ENCODE data around the gene TRMT1. TPM values are rescaled to one million over a fixed set of nuclear protein-coding genes. Genes with fewer than 3 reads are reported as not detected.

TRMT1 gene
- polyA plus RNA-seq, 3 donors = 14.5 to 94.7 (median 14.5) TPM

- no peaks in the 10 kb centered on the region for H4K20me1 ChIP-seq (ENCODE audit: insufficient read depth, low read length)
- Mint-ChIP-seq H3K27ac (no peak overlapping the region), H3K9me3 (peaks cover 0 to 4% (median 0%) of the 10 kb centered on the region in 7 donors), H3K4me1 (peaks cover 14% of the 10 kb centered on the region), H3K4me3 (no peak overlapping the region), H3K27me3 (ENCODE audit: low read depth in 3 of 3) (peaks cover 18 to 28% (median 26%) of the 10 kb centered on the region in 3 donors), H3K36me3 (no peaks in the 10 kb centered on the region)
- no peak overlapping the region for H3K9ac ChIP-seq (ENCODE audit: insufficient read depth, low read length, poor library complexity, severe bottlenecking)
- H3K27ac ChIP-seq (ENCODE audit: low read depth in 1 of 2, low read length in 2 of 2) = no peak overlapping the region
- H3K79me2 ChIP-seq (ENCODE audit: insufficient read depth, low read length) = no peaks in the 10 kb centered on the region
- no peak for DNase-seq
- WGBS (ENCODE audit: insufficient coverage) = 100% methylated on average over 1 of the region's 2 CpGs
- H3K9me3 ChIP-seq (replicated peaks in 1 of 2; ENCODE audit: control insufficient read depth in 1 of 2, insufficient read depth in 1 of 2, low read length in 2 of 2) = no peaks in the 10 kb centered on the region
- H3K27me3 ChIP-seq (ENCODE audit: control insufficient read depth in 2 of 2, insufficient read depth in 2 of 2, low read length in 2 of 2) = peaks cover 0 to 12% of the 10 kb centered on the region in 2 donors
- TF ChIP-seq CTCF (IDR thresholded peaks at IDR 0.05) = no peak
- intact Hi-C loops (cut with micrococcal nuclease) = no loop called here
- no peaks in the 10 kb centered on the region for H3K36me3 ChIP-seq (replicated peaks in 1 of 2; ENCODE audit: control insufficient read depth in 1 of 2, insufficient read depth in 2 of 2, low read length in 2 of 2)
- no peak overlapping the region for H3K4me2 ChIP-seq (replicated peaks; ENCODE audit: extremely low read depth, low read length, poor library complexity, severe bottlenecking)
- H2AFZ ChIP-seq (ENCODE audit: insufficient read depth, low read depth, low read length, poor library complexity, severe bottlenecking) = no peak overlapping the region
- peaks cover 13 to 16% of the 10 kb centered on the region in 2 donors for H3K4me1 ChIP-seq (ENCODE audit: control insufficient read depth in 1 of 2, insufficient read depth in 2 of 2, low read length in 2 of 2)
- H3K4me3 ChIP-seq (replicated peaks in 1 of 3; ENCODE audit: low read depth in 2 of 3, low read length in 3 of 3) = no peak overlapping the region
These were observed 58.8 kb downstream of the TRMT1 start for GRCh38 chr19:13057744-13058143.

- Histone ChIP-seq H3K9ac (ENCODE audit: insufficient read depth, low read length, poor library complexity, severe bottlenecking) (no peak overlapping the region), H3K27ac (ENCODE audit: low read depth in 1 of 2, low read length in 2 of 2) (no peak overlapping the region), H3K4me3 (replicated peaks in 1 of 3; ENCODE audit: low read depth in 2 of 3, low read length in 3 of 3) (no peak overlapping the region), H3K36me3 (replicated peaks in 1 of 2; ENCODE audit: control insufficient read depth in 1 of 2, insufficient read depth in 2 of 2, low read length in 2 of 2) (no peaks in the 10 kb centered on the region), H3K4me2 (replicated peaks; ENCODE audit: extremely low read depth, low read length, poor library complexity, severe bottlenecking) (no peak overlapping the region), H3K4me1 (ENCODE audit: control insufficient read depth in 1 of 2, insufficient read depth in 2 of 2, low read length in 2 of 2) (peaks cover 13 to 16% of the 10 kb centered on the region in 2 donors), H3K27me3 (ENCODE audit: control insufficient read depth in 2 of 2, insufficient read depth in 2 of 2, low read length in 2 of 2) (peaks cover 0 to 11% of the 10 kb centered on the region in 2 donors), H3K9me3 (replicated peaks in 1 of 2; ENCODE audit: control insufficient read depth in 1 of 2, insufficient read depth in 1 of 2, low read length in 2 of 2) (no peaks in the 10 kb centered on the region), H4K20me1 (ENCODE audit: insufficient read depth, low read length) (peaks cover 4% of the 10 kb centered on the region), H3K79me2 (ENCODE audit: insufficient read depth, low read length) (no peaks in the 10 kb centered on the region), H2AFZ (ENCODE audit: insufficient read depth, low read depth, low read length, poor library complexity, severe bottlenecking) (no peak overlapping the region)
- Mint-ChIP-seq H3K4me3 (no peak overlapping the region), H3K36me3 (no peaks in the 10 kb centered on the region), H3K27ac (no peak overlapping the region), H3K27me3 (ENCODE audit: low read depth in 3 of 3) (peaks cover 21 to 32% (median 27%) of the 10 kb centered on the region in 3 donors), H3K9me3 (peaks cover 0 to 4% (median 0%) of the 10 kb centered on the region in 7 donors), H3K4me1 (peaks cover 14% of the 10 kb centered on the region)
- intact Hi-C loops (cut with micrococcal nuclease) = no loop called here
- DNase-seq = no peak
- 87% methylated on average over 3 of the region's 15 CpGs for WGBS (ENCODE audit: insufficient coverage)
- TF ChIP-seq CTCF (IDR thresholded peaks at IDR 0.05) = no peak
These were observed 59.4 kb downstream of the TRMT1 start for GRCh38 chr19:13057147-13057572.

Measured in CD14-positive monocyte (primary cell).